HUES48 (cell line): Measurements from ENCODE around the gene SERPINB1.
"Not testable (repeated sequence)": the region's sequence is repeated elsewhere in the genome, so short reads cannot be mapped to it uniquely, and the experiment has no call there.

Experiments
- H3K27ac ChIP-seq: one replicate; pipeline ENCODE4 v1.7.0; 2013; ENCODE audit warnings: low read depth, low read length, inconsistent platforms
- H3K27me3 ChIP-seq: 2 replicates; pipeline ENCODE4 v1.6.1; 2013; ENCODE audit warnings: mild to moderate bottlenecking, low read length; ENCODE audit not compliant: control insufficient read depth, insufficient read depth
- H3K36me3 ChIP-seq: 2 replicates; pipeline ENCODE4 v1.6.1; 2013; ENCODE audit warnings: low read length; ENCODE audit not compliant: control insufficient read depth, insufficient read depth
- H3K4me1 ChIP-seq: 2 replicates; pipeline ENCODE4 v1.6.1; 2013; ENCODE audit warnings: mild to moderate bottlenecking, low read length; ENCODE audit not compliant: control insufficient read depth, insufficient read depth
- H3K4me3 ChIP-seq: 2 replicates; pipeline ENCODE4 v1.5.1; 2013; ENCODE audit warnings: mild to moderate bottlenecking, low read depth, low read length
- H3K9ac ChIP-seq: 2 replicates; pipeline ENCODE4 v1.6.1; 2013; ENCODE audit warnings: mild to moderate bottlenecking, low read depth, low read length, moderate library complexity
- H3K9me3 ChIP-seq: 2 replicates; pipeline ENCODE4 v1.6.1; 2013; ENCODE audit warnings: low read length; ENCODE audit not compliant: control insufficient read depth, insufficient read depth

Gene SERPINB1

GRCh38 chr6:2841264-2842138 is at the start of gene SERPINB1:
Gene SERPINB1, minus strand, starts transcription at chr6:2841863. Its CDS starts 1,277 bp downstream, at chr6:2840586.
- peak within 1 kb of the TSS; percentile 84 for H3K27ac ChIP-seq
- H3K4me1 ChIP-seq = peaks cover 21% of the 10 kb centered on the region
- peak within 1 kb of the TSS; percentile 60 for H3K4me3 ChIP-seq
- H3K9me3 ChIP-seq = no peaks in the 10 kb centered on the region
- H3K36me3 ChIP-seq = 0 out of 2 replicates have a peak, but pooled peaks cover 3% of the 10 kb centered on the region
- peak within 1 kb of the TSS; percentile 40; the same call in 1 of the 2 replicates for H3K9ac ChIP-seq
- no peaks in the 10 kb centered on the region for H3K27me3 ChIP-seq

DNA sequence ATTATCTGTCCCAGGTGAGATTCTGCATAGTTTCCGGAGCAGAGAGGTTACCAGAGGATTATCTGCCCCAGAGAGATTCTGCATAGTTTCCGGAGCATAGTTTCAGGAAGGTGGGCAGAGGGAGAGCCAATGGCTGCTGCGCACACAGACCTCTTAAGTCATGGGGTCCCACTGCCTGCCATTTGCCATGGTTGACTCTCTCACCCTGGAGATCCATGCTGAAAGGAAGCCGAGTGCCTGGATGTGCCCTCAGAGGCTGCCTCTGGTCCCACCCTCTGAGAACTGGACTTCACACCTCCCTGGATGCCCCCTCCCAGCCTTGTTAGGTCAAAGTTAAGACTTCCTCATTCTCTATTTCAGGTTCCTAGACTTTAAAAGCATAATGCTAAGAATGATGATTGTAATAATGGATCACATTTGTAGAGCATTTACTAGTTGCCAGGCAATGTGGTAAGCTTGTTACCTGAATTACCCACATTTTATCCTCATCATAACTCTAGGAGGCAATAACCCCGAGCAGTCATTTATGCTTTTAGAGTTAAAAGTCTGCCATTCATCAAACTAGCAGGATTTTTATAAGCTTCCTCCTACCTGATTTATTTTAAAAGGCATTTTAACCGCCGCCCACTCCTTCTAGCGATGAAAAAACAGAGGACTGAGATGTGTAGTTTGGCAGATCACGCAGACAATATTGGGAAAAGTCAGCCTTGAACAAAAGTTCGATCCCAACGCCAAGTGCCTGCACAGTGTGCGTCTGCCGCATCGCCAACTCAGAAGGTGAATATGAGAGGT is 49.5 kb upstream of the SERPINB1 start:
- H3K27me3 ChIP-seq = no peaks in the 10 kb centered on the region
- peaks cover 3% of the 10 kb centered on the region; the same call in 1 of the 2 replicates for H3K4me1 ChIP-seq
- H3K4me3 ChIP-seq = no peak overlapping the region
- peak overlapping the region; percentile 17 for H3K27ac ChIP-seq
- no peak overlapping the region for H3K9ac ChIP-seq
- H3K9me3 ChIP-seq = no peaks in the 10 kb centered on the region
- peaks cover 82% of the 10 kb centered on the region for H3K36me3 ChIP-seq

- Histone ChIP-seq H3K9me3 (no peaks in the 10 kb centered on the region), H3K36me3 (peaks cover 32% of the 10 kb centered on the region), H3K9ac (no peak overlapping the region), H3K4me1 (peaks cover 19% of the 10 kb centered on the region), H3K4me3 (no peak overlapping the region), H3K27me3 (no peaks in the 10 kb centered on the region), H3K27ac (no peak overlapping the region)
Observed at GRCh38 chr6:2885967-2886735, 44.5 kb upstream of the SERPINB1 start.

DNA sequence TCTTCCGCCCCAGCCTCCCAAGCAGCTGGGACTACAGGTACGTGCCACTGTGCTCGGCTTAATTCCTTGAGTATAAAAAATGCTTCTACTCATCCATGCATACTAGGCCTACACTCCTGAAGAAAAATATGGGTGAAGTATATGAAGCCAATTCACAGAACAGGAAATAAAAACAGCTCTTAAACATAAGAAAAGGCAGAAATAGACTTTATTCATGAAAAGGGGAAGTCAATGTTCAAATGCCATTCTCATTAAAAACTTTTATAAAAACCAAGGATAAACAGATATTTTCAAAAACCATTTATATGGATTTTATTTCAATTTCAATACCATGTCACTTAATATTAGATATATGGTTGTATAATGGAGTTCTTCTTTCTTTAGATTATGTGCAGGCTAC is 43.1 kb upstream of the SERPINB1 start:
- Histone ChIP-seq H3K27ac (no peak overlapping the region), H3K9ac (no peak overlapping the region), H3K36me3 (peaks cover 18% of the 10 kb centered on the region), H3K4me3 (no peak overlapping the region), H3K4me1 (peaks cover 19% of the 10 kb centered on the region), H3K27me3 (no peaks in the 10 kb centered on the region), H3K9me3 (no peaks in the 10 kb centered on the region)

- Histone ChIP-seq H3K4me3 (no peak overlapping the region), H3K27ac (no peak overlapping the region), H3K9me3 (no peaks in the 10 kb centered on the region), H3K4me1 (peaks cover 19% of the 10 kb centered on the region), H3K9ac (no peak overlapping the region), H3K36me3 (peaks cover 10% of the 10 kb centered on the region; the same call in 1 of the 2 replicates), H3K27me3 (no peaks in the 10 kb centered on the region)
Observed at GRCh38 chr6:2883673-2884072, 42.0 kb upstream of the SERPINB1 start.

DNA sequence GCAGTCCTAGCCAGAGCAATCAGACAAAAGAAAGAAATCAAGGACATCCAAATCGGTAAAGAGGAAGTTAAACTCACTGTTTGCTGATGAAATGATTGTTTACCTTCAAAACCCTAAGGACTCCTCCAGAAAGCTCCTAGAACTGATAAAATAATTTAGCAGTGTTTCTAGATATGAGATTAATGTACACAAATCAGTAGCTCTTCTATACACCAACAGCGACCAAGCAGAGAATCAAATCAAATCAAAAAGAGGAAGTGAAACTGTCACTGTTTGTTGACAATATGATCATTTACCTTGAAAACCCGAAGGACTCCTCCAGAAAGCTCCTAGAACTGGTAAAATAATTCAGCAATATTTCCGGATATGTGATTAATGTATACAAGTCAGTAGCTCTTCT is 39.8 kb upstream of the SERPINB1 start:
- H3K27me3 ChIP-seq = no peaks in the 10 kb centered on the region
- no peak overlapping the region for H3K9ac ChIP-seq
- H3K9me3 ChIP-seq = no peaks in the 10 kb centered on the region
- no peaks in the 10 kb centered on the region for H3K36me3 ChIP-seq
- no peak overlapping the region for H3K27ac ChIP-seq
- H3K4me3 ChIP-seq = no peak overlapping the region
- peaks cover 36% of the 10 kb centered on the region for H3K4me1 ChIP-seq

DNA sequence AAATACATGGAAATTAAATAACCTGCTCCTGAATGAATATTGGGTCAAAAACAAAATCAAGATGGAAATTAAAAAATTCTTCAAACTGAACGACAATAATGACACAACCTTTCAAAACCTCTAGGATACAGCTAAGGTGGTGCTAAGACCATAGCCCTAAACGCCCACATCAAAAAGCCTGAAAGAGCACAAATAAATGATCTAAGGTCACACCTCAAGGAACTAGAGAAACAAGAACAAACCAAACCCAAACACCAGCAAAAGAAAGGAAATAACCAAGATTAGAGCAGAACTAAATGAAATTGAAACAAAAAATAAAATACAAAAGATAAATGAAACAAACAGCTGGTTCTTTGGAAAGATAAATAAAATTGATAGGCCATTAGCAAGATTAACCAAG is 38.5 kb upstream of the SERPINB1 start:
- H3K27me3 ChIP-seq, H3K9ac ChIP-seq, H3K4me3 ChIP-seq, H3K27ac ChIP-seq, H3K9me3 ChIP-seq, H3K36me3 ChIP-seq: not testable (repeated sequence)
- peaks cover 28% of the 10 kb centered on the region for H3K4me1 ChIP-seq

GRCh38 chr6:2877960-2878359 is 36.3 kb upstream of the SERPINB1 start:
- Histone ChIP-seq H3K9me3 (no peaks in the 10 kb centered on the region), H3K4me3 (no peak overlapping the region), H3K4me1 (peaks cover 27% of the 10 kb centered on the region), H3K36me3 (no peaks in the 10 kb centered on the region), H3K27ac (peak overlapping the region; percentile 84), H3K27me3 (peaks cover 3% of the 10 kb centered on the region), H3K9ac (no peak overlapping the region)

DNA sequence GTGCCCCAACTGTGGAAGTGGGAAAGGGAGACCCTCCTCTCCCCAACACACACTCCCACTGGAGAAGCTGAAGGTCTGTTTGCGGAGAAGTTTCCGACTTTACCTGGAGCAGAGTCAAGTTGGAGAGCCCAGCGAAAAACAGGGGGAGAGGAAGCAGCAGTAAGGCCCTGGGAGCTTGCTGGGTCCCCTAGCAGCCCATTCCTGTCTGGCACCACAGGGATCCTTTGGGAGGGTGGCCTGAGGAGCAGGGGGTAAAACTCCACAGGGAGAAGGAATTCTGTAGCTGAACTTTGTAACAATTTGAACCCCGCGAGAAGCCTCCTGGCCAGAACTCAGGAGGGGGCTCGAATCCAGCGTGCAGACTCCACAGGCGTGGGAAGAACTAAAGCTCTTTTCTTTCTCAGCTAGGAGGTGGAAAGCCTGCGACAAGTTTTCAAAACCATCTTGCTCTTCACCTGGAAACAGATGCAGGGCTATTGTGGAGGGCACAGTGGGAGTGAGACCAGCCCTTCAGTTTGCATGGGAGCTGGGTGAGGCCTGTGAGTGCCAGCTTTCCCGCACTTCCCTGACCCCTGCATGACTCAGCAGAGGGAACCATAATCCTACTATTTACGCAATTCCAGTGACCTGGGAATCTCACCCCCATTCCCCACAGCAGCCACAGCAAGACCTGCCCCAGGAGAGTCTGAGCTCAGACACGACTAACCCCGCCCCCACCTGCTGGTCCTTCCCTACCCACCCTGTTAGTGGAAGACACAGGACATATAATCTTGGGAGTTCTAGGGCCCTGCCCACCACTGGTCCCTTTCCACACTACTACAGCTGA is 35.6 kb upstream of the SERPINB1 start:
- Histone ChIP-seq H3K36me3 (no peaks in the 10 kb centered on the region), H3K4me1 (peaks cover 27% of the 10 kb centered on the region), H3K9ac (peak overlapping the region; percentile 18; the same call in 1 of the 2 replicates), H3K27ac (peak overlapping the region; percentile 84), H3K27me3 (peaks cover 3% of the 10 kb centered on the region), H3K4me3 (peak overlapping the region; percentile 34; the same call in 1 of the 2 replicates), H3K9me3 (no peaks in the 10 kb centered on the region)
